Esophagus mucosa (tissue), 1 donor: ENCODE data around the gene NPIPB8. TPM values are rescaled to one million over a fixed set of nuclear protein-coding genes. Genes with fewer than 3 reads are reported as not detected.
"Not testable (repeated sequence)": the region's sequence is repeated elsewhere in the genome, so short reads cannot be mapped to it uniquely, and the experiment has no call there.

Experiments
- ATAC-seq: fragments of 200-7000 bp; cut with Tn5 transposase; one replicate; pipeline ENCODE4 v1.9.1; 2020
- total RNA-seq: library from RNA; stranded (reverse); gene quantifications from one replicate; pipeline ENCODE4 v1.2.4, GENCODE V29; 2023
- donor health status: DM: yes; HTN: yes; CAD: no.

Gene NPIPB8
- total RNA-seq, 1 donor from 2014 or later: 0.24 TPM

DNA sequence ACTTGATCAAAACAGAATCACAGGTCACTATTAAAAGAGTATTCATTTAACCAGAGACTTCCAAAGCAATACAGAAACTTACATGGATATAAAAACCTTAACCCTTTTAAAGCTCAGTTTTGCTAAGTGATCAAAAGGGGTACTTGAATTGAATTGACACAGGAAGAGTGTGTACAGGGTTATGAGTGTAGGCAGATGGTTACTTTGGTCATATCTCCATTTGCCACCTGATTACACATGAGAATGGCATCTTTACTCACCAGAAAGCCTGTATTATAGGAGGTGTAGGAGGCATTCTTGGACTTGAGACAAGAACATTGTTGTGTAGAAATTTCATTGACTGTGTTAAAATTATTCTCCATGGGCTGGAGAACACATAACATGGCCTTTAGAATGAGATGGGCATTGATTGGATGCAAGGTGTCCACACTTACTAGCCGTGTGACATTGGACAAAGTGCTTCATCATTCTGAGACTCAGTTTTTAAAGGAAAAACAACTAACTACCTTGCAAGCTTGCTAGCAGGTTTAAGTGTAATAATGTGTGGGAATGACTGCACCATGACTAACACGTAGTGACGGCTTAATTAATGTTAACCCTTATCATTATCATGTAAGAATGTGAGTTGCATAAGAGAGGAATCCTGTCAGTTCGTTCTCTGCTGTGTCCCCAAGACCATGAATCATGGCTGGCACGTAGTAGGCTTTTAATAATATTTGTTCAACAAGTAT is 1.6 kb upstream of the NPIPB8 start:
- ATAC-seq: not testable (repeated sequence)

- ATAC-seq: not testable (repeated sequence)
Measured at GRCh38 chr16:28638359-28638758, 494 bp downstream of the NPIPB8 start.

DNA sequence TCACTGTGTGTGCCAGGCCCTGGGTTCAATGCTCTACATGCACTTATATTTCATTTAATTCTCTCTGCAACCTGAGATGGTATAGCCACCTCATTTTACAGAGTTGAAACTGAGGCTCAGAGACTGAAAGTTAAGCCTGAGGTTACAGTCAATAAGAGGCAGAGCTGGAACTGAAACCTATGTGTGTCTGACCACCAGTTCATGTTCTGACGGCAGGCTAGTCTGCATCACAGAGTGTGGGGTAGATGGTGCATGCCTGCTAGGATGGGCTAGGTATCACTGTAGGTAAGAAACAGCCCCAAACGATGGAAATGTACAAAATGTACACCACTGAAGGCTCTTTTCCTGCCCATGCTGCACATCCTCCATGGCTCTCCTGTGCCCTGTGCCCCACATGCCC is 2.1 kb downstream of the NPIPB8 start:
- not testable (repeated sequence) for ATAC-seq

GRCh38 chr16:28666264-28666663 is 28.4 kb downstream of the NPIPB8 start:
- not testable (repeated sequence) for ATAC-seq

DNA sequence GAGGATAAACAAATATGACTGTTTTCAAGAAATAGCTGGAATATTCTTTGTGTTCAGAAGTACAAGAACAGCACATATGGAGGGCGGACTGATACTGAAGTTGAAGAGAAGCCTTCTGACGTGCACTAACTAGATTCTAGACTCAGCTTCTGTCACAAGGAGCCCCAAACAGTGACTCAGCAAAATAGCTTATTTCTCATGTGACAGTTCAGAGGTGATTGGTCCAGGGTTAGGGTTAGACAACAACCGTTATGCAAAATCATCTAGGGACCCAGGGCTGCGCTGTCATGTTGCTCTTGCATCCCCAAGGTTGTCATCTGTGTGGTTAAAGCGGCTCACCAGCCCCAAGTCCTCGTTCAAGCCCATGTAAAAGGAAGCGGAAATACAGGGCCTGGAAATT is 29.6 kb downstream of the NPIPB8 start:
- ATAC-seq: not testable (repeated sequence)

- ATAC-seq: not testable (repeated sequence)
Measured at GRCh38 chr16:28668199-28668598, 30.3 kb downstream of the NPIPB8 start.

DNA sequence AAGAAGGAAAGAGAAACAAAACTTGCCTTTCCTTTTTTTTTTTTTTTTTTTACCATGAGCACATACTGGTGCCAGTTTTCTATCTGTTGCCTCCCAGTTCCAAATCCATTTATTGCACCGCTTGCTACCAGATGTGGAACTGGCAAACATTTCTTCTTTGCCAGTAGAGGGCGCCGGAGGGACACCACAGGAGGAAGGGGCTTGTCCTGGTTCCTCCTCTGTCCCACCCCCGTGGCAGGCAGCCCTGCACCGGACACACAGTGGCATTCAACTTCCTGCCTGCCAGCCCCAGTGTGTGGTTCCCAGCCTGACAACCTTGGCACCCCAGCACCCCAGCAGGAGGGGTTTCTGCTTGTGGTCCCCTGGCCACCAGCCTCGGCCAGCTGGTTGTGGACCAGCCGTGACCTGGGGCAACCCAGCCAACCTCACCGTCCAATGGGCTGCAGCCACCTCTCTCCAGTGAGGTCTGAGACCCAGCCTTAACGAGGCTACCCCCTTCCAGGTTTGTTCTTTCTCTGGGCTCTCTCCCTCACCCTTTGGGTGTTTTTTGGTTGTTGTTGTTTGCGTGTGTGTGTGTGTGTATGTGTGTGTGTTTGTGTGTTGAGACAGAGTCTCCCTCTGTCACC is 50.6 kb downstream of the NPIPB8 start:
- ATAC-seq: peak; percentile 95

GRCh38 chr16:28689425-28689824 is 51.6 kb downstream of the NPIPB8 start:
- ATAC-seq: peak; percentile 83

DNA sequence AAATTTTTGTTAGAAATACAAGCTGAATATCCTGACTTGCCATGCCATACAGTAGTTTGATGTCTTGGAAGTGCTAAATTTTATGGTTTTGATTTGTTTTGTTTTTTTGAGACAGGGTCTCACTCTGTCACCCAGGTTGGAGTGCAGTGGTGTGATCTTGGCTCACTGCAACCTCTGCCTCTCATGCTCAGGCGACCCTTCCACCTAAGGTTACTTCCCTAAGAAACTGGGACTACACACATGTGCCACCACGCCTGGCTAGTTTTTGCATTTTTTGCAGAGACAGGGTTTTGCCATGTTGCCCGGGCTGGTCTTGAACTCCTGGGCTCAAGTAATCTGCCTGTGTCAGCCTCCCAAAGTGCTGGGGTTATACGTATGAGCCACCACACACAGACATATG is 53.9 kb downstream of the NPIPB8 start:
- not testable (repeated sequence) for ATAC-seq

GRCh38 chr16:28693257-28693950 is 55.5 kb downstream of the NPIPB8 start:
- ATAC-seq: not testable (repeated sequence)

DNA sequence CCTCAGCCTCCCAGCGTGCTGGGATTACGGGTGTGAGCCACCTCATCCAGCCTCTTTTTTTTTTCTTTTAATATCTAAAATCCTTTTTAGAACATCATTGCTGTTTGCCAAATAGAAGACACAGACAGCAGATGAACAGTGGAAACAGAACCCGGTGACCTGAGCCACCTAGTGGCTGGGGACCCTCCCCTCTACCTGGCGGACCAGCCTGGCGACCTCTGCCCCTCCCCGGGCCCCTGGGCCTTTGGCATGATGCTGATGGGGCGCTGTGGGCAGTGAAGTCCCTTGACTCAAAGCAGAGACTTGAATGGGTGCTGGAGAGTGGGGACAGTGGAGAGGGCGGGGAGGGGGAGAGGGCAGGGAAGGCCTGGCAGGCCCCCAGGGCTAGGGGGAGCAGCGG is 61.9 kb downstream of the NPIPB8 start:
- ATAC-seq: not testable (repeated sequence)

GRCh38 chr16:28700349-28700748 is 62.5 kb downstream of the NPIPB8 start:
- not testable (repeated sequence) for ATAC-seq

GRCh38 chr16:28701384-28701783 is 63.5 kb downstream of the NPIPB8 start:
- not testable (repeated sequence) for ATAC-seq

DNA sequence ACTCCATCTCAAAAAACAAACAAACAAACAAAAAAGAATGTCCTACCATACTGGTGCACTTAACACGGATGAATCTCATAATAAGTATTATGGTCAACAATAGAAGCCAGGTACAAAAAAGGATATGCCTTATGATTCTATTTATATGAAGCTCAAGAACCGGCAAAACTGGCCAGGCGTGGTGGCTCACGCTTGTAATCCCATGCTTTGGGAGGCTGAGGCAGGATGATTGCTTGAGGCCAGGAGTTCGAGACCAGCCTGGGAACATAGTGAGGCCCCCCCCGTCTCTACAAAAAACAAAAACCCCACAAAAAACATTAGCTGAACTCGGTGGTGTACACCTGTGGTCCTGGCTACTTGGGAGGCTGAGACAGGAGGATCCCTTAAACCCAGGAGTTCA is 66.4 kb downstream of the NPIPB8 start:
- ATAC-seq: not testable (repeated sequence)

Other genes starting within 250 kb of the NPIPB8 start
- gene EIF3CL, start 234.2 kb upstream of the NPIPB8 start, total RNA-seq: 81.2 TPM
- not detected for gene NPIPB7, start 165.7 kb upstream of the NPIPB8 start, total RNA-seq
- gene CLN3, start 146.0 kb upstream of the NPIPB8 start, total RNA-seq: 10.2 TPM
- 0.36 TPM for gene APOBR, start 143.4 kb upstream of the NPIPB8 start, total RNA-seq
- gene IL27, start 131.2 kb upstream of the NPIPB8 start, total RNA-seq: not detected
- 64.4 TPM for gene NUPR1, start 99.1 kb upstream of the NPIPB8 start, total RNA-seq
- gene SGF29, start 84.1 kb upstream of the NPIPB8 start, total RNA-seq: 11.4 TPM
- 0.32 TPM for gene SULT1A2, start 41.0 kb upstream of the NPIPB8 start, total RNA-seq
- gene SULT1A1, start 28.0 kb upstream of the NPIPB8 start, total RNA-seq: 4.7 TPM
- gene EIF3C, start 73.4 kb downstream of the NPIPB8 start, total RNA-seq: 318 TPM
- gene NPIPB9, start 113.7 kb downstream of the NPIPB8 start, total RNA-seq: 0.84 TPM
- 67.0 TPM for gene ATXN2L, start 184.9 kb downstream of the NPIPB8 start, total RNA-seq
- 137 TPM for gene TUFM, start 208.3 kb downstream of the NPIPB8 start, total RNA-seq
- gene SH2B1, start 225.8 kb downstream of the NPIPB8 start, total RNA-seq: 15.7 TPM
- gene ATP2A1, start 240.4 kb downstream of the NPIPB8 start, total RNA-seq: 0.48 TPM